Stimulated activated naive CD4-positive, alpha-beta T cell (primary cell): ENCODE data around the gene HAL.
"Not testable (repeated sequence)": the region's sequence is repeated elsewhere in the genome, so short reads cannot be mapped to it uniquely, and the experiment has no call there.

Source experiments
- DNase-seq, 6 experiments: peaks; one replicate each; lab custom pipeline; 2025; lab: John Stamatoyannopoulos, UW

Gene HAL

GRCh38 chr12:95977764-95978305 lies 18.3 kb downstream of the HAL start:
- DNase-seq: no peak

GRCh38 chr12:95976416-95976832 lies 19.7 kb downstream of the HAL start:
- DNase-seq: no peak

- no peak for DNase-seq
Measured at GRCh38 chr12:95975491-95975890, 20.7 kb downstream of the HAL start.

- DNase-seq: no peak
Measured at GRCh38 chr12:95974358-95974757, 21.8 kb downstream of the HAL start.

GRCh38 chr12:95972832-95973456 lies 23.2 kb downstream of the HAL start:
- no peak for DNase-seq

GRCh38 chr12:95970905-95971304 lies 25.2 kb downstream of the HAL start:
- DNase-seq: no peak

- DNase-seq: not testable (repeated sequence)
Measured at GRCh38 chr12:95969116-95969515, 27.0 kb downstream of the HAL start.

- DNase-seq: no peak
Measured at GRCh38 chr12:95967301-95967700, 28.8 kb downstream of the HAL start.

- no peak for DNase-seq
Measured at GRCh38 chr12:95966287-95966870, 29.8 kb downstream of the HAL start.

GRCh38 chr12:95963096-95963495 lies 33.0 kb downstream of the HAL start:
- DNase-seq: no peak

- DNase-seq: no peak
Measured at GRCh38 chr12:95962222-95962621, 33.9 kb downstream of the HAL start.

- no peak for DNase-seq
Measured at GRCh38 chr12:95960241-95960640, 35.9 kb downstream of the HAL start.

- peak in 1 of 6 experiments; percentile 2 for DNase-seq
Measured at GRCh38 chr12:95959107-95959506, 37.0 kb downstream of the HAL start.

- DNase-seq: no peak
Measured at GRCh38 chr12:95956557-95957145, 39.5 kb downstream of the HAL start.

GRCh38 chr12:95955549-95956159 lies 40.5 kb downstream of the HAL start:
- DNase-seq: no peak

GRCh38 chr12:95953000-95953399 lies 43.1 kb downstream of the HAL start:
- DNase-seq: no peak

- DNase-seq: no peak
Measured at GRCh38 chr12:95951515-95951914, 44.6 kb downstream of the HAL start.

- no peak for DNase-seq
Measured at GRCh38 chr12:95949477-95950206, 46.5 kb downstream of the HAL start.

GRCh38 chr12:95944108-95944704 lies 51.9 kb downstream of the HAL start:
- DNase-seq: no peak

- DNase-seq: peak; percentile 23 to 80 (median 62)
Measured at GRCh38 chr12:95943330-95943842, 52.8 kb downstream of the HAL start, which contains the start of gene AMDHD1. Gene AMDHD1, plus strand, starts transcription at chr12:95943331. Its CDS starts 68 bp downstream, at chr12:95943399.
